Hypothalamus (tissue), 51 donors: ENCODE results near the gene NCOR2.

Experiments
- DNase-seq, 51 donors: peaks; one replicate each; lab custom pipeline; 2025; lab: John Stamatoyannopoulos, UW

The NCOR2 gene

DNA sequence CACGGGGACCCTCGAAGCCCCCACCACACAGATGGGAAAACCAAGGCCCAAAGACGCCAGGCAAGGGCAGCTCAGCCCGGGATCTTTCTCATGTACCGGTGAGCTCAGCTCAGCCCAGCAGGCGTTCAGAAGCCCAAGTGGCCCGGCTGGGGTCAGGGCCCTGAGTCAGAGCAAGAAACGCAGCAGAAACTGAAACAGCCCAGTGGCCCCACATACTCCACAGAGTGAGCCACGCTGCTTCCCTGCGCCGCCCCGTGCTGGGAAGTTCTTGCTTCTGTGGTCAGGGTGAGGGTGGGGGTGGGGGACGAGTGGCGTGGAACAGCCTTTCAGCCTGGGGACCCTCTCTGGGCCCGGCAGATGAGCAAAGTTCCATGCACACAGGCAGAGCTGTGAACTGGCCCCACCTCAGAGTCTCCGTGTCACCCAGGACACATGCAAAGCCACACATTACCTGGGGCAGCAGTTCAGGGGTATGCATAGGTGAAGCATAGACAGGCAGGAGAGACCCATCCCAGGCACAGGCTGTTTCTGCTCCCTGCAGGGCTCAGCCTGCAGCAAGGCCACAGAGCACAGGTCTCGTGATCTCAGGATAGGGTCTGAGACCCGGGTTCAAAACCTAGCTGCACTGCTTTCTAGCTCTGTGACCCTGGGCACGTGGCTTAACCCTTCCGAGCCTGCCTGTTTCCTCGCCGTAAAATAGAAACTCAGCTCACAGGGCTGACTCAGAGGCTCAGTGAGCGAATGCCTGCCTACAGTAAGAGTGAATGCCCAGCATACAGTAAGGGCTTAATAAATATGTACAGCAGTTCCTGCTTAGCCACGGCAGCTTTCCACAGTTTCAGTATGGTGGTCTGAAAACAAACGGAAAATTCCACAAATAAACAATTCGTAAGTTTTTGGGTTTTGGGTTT, 21.6 kb downstream of the NCOR2 start:
- peak in 1 of 51 donors; percentile 27 for DNase-seq

DNA sequence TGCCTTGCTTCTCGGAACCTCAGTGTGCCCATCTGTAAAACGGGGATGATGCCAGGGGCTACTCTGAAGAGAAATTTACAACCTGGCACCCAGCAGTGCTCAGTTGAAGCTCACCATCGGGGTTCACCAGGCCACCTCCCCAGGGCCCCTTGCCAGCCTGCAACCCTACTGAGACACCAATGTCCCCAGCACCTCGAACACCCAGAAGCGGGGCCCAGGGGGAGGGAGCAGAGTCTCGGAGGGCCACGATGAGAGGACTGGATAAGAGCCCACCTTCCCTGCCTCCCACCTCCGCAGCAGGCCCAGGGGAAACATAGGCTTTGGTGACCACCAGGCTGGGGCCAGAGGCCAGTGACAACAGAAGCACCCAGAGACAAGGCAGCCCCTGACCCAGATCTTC, 22.4 kb downstream of the NCOR2 start:
- no peak for DNase-seq

DNA sequence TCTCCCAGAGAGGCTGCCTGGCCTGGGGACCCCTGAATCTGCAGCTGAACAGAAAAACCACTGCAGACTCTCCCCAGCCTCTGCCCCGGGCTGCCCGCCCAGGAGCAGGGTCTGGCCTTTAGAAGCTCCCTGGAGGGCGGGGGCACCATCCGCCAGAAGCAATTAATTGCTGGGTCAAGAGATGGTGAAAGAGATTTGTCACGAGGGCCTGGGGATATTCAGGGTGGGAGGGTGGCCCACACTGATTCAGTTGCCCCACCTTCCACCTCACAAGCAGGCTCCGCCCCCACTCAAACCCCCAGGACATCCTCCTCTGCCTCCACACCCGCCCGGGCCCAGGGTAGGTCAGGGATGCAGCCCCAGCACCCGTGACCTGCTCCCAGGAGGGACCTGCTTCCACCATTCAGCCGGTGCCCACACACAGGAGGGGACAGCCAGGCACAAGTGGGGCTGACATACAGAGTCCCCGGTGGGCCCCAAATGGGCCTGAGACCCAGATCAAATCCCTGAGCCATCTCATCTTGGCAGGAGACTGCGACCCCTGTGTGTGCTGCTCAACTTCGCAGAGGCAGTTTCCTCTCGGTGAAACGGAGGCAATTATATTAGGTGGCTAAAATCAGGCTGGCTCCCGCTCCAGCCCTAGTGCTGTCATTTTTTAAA, 23.0 kb downstream of the NCOR2 start:
- no peak for DNase-seq

DNA sequence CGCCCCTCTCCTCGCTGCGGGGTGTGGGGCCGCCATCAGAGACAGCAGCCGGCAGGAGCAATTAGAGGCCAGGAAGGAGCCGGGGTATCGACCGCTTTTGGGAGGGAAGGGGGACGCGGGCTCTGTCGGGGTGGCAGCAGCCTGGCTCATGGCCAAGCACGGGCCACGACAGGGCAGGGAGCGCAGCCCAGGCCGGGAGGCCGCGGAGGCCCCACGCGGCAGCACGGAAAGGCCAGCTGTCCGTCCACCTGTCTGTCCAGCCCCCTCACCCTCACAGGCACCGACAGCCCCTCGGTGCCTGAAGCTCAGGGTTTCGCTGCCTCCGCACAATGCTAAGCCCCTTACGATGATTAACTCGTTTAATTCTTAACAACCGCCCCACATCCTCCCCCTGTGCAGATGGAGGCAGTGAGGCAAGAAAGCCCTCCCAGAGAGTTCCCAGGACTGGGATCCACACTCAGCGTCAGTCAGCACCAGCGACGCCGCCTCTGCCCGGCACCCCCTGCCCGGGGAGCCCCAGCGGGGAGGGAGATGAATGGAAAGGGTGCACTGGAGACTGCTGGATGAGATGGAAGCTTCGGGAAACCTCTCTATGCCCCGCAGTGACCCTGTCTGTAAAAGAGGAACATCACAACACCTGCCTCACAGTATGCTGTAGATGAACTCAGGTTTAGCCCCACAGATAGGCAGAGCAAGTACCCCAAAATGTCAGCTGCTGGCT, 23.7 kb downstream of the NCOR2 start:
- DNase-seq = peak in 3 of 51 donors; percentile 20 to 45 (median 35)

DNA sequence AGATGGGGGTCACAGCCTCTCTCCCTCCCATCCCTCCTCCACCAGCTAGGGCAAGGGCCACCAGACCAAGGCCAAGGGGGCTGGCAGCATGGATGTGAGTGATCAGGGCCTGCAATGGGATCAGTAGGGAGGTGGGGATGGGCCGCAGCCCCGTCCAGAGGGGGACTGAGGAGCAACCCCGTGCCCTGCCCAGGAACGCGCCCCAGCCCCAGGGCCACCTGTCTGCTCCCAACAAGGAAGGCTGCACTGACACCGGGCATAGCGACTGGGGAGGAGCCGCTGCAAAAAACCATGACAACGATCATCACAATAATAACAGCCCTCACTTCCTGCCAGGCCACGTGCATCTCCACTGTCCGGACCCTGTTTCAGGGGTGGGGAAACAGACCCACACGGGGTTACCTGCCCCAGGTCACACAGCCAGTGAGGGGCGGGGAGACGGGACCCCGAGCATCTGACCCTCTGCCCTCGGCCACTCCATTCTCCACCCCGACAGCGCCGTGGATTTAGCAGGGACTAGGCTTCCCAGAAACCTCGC, 24.3 kb downstream of the NCOR2 start:
- DNase-seq = peak in 1 of 51 donors; percentile 20

DNA sequence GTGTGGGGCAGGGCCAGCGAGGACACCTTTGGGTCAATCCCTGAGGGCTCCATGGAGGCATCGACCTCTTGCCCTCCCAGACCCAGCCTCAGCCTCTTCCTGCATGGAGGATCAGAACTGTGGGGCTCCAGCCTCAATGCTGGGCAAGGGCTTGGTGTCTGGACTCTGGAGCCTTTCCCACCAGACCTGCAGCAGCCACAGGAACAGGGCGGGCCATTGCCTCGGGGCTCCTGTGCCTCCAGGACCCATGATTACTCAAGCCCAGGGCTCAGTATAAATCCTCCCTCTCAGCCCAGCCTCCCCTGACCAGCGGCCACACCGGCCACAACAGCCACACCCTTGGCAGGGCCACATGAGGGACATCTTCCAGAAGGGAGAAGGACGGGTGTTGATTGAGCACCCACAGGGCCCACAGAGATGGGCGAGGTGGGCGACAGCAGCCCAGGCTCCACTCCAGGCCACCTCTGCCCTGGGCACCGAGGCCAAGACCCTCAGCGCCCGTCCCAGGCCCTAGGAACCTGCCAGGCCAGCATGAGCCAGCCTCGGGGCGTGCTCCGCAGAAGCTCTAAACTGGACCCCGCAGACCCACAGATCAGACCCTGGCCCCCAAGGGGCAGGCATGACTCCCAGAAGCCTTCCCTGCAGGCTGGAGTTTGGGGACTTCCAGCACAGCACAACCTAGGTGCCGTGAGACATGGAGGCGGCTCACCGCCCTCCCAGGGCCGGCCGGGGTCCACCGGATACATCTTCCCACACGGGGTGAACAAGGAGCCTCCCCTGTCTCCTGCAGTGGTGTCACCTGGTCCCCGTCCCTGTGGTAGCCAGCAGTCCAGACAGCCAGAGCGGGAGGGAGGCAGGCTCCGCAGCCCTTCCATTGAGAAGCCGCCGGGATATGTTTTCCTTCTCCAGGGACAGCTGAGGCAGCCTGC, 25.1 kb downstream of the NCOR2 start:
- DNase-seq = no peak

DNA sequence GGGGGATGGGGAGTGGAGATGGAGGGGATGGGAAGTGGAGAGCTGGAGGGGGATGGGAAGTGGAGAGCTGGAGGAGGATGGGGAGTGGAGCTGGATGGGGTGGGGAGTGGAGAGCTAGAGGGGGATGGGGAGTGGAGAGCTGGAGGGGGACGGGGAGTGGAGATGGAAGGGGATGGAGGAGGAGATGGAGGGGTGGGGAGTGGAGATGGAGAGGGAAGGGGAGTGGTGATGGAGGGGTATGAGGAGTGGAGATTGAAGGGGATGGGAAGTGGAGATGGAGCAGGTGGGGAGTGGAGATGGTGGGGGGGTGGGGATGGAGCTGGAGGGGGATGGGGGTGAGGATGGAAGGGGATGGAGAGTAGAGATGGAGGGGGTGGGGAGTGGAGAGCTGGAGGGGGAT, 26.1 kb downstream of the NCOR2 start:
- DNase-seq = no peak

DNA sequence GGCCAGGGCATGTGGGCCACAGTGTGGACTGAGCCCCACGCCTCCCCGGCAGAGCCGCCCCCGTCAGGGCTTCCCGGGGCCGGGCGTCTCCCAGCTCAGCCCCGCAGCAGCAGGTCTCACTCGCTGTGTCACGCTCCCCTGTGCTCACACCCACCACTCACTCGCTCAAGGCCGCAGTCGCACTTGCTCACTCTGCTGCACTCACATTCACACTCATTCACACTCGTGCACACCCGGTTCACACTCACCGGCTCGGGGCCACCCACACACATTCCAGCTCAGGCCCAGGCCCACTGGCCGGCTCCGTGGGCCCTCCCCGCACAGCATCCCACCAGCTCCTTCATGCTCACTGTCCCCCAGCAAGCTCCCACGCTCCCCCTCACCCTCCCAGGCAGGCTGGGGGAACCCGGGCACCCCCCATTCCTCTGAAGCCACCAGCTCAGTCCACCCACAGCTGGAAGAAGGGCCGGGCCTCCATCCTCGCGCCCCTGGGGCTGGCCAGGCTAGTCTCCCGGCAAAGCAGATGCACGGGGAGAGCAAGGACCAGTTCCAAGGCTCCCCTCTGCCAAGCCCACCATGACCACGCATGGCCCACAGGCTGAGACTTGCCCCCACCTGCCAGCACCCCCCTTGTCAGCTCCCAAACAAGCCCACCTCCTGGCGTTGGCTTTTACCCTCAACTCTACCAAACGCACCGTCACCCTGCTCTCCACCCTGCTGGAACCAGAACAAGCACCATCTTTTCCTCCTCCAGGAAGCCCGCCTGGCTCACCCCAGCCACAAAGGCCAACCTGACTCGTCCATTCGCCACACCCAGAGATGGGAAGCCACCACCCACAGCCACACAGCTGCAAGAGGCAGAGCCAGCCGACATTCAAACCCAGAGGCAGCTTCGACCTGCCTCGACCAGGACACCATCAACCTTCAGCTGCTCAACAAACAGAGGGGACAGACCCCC, 28.0 kb downstream of the NCOR2 start:
- no peak for DNase-seq

DNA sequence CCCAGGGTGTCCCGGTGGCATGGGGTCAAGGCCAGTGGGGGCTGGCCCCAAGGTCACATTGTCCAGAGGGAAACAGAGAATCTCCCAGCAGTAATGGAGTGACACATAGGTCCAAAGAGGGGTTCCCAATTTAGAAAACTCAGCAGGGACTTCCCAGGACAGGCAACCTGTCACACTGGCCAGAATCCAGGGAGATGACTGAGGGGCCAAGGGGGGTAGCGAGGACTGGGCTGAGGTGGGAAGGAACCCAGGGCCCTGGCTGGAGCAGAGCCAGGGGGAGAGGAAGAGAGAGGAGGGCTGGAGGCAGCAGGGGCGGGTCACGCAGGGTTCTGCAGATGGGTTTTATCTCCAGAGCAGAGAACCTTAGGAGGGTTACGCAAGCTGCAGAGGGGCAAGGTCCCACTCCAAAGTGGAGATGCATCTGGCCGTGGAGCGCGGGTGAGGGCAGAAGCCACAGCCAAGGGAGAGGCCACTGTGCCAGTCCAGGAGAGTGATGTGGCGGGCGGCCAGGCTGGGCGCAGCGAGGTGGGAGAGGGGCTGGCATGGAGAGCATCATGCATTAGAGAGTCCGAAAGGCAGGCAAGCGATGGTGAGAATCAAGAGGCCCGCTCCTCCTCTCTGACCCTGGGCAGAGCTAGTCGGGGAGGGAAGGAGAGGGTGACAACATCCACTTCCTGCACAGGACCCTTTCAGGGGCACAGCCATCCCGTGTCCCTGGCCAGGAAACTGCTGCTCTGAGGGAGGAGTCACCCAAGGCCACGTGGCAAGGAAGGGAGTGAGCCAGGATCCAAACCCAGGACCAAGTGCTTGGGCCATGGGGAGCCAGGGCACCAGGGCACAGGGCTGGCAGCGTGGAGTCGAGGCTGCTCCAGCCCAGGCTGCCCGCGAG, 29.0 kb downstream of the NCOR2 start:
- DNase-seq = no peak

DNA sequence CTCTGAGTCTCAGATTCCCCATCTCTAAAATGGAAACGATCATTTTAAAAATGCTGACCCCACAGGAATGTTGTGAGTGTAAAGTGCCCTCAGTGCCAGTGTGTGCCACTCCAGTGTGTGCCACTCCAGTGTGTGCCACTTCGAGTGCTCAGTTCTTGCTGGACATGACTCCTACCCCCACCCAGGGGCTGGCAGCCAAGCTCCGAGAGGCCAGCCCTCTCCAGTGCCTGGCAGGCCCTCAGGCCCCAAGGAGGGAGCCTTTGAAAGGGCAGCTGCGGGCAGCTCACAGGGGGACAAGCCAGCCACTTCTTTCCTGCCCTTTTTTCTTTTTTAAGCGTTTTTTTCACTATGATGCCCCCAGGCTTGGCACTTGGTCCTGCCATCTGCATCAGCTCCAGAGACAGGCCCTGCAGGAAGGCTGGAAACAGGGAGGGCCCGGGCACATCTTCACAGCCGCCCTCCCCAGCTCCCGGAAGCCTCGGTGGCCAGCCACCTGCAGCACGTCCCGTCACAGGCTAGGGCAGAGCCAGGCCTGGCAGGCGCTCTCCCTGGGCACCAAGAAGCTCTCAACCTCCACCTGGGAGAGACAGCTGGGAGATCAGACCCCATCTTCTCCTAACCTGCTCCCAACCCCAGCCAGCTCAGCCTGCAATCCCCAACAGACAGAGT, 29.8 kb downstream of the NCOR2 start:
- DNase-seq = peak in 40 of 51 donors; percentile 23 to 87 (median 68)

DNA sequence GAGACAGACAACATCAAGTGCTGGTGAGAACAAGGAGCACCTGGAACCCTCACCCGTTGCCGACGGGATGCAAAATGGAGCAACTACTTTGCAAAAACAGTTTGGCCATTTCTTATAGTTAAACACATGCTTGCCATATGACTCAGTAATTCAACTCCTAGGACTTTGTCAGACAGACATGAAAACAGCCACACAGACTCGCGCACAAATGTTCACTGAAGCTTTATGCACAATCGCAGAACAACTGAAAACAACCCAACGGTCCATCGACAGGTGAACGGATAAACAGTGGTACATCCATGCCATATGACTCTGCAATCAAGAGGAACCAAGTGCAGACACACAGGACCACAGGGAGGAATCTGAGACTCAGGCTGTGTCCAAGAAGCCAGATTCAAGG, 30.8 kb downstream of the NCOR2 start:
- DNase-seq = no peak

DNA sequence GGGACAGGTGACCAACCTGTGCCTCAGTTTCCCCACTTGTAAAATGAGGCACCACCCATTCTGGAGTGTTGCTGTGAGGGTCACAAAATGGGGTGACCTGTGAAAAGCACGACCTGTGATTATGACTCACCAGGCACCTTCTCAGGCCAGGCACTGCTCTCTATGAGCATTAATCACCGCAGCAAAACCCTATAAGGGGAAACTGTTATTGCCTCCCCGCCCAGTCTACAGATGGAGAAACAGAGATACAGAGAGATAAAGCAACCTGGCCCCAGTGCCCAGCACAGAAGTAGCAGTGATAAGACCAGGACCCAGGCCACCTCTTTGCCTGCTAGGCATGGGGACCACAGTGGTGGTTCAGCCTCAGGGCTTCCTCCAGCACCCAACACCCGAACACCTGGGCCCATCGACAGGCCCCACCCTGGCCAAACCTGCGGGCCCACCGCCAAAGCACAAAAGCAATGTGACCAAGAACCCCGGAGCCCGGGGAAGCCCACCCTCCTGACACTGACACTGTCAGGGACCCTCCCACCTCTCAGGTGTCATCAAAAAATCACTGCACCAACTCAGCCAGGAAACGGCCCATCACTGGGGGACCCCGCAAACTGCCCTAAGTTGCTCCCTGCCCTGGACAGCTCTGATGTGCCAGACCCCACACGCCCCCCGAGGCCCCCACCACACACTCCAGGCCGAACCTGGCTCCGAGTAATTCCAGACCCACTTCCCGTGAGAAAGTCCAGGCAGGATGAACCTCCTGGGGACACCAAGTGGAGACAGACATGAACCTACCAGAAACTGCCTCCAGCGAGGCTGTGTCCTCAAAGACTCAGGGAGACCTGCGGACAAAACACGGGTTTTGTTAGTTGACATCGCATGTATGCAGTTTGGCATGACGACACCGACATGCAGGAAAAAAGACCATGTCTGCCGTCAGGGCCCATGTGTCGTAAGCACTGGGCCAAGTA, 32.4 kb downstream of the NCOR2 start:
- no peak for DNase-seq

DNA sequence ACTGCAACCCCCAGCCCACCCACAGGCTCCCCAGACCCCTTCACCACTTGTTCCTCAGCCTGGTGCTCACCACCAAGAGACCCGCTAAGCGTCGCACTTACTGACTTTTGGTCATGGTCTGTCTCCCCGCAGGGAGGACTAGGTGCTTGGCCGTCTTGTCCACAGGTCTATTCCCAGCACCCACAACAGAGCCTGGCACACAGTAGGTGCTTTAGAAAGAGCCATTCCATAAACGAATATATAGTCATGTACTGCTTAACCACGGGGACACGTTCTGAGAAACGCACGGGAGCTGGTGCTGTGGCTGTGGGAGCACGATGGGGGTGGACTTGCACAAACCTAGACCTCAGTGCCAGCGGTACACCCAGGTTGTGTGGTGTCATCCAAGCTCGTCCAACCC, 34.0 kb downstream of the NCOR2 start:
- no peak for DNase-seq

DNA sequence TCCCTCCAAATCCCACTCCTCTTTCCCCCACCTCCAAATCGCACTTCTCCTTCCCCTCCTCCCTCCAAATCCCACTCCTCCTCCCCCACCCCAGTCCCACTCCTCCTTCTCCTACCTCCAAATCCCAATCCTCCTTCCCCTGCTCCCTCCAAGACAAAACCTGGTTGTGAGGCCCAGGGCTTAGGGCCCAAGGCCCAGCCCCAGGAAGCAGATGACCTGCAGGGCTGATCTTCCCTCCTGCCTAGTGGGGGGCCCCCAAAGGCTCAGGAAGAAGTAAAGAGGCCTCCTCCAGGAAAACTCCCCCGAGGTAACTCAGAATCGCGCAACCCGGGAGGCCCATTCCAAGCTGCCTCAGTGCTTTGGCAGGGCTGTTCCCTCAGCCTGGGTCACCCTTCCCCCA, 34.4 kb downstream of the NCOR2 start:
- no peak for DNase-seq

DNA sequence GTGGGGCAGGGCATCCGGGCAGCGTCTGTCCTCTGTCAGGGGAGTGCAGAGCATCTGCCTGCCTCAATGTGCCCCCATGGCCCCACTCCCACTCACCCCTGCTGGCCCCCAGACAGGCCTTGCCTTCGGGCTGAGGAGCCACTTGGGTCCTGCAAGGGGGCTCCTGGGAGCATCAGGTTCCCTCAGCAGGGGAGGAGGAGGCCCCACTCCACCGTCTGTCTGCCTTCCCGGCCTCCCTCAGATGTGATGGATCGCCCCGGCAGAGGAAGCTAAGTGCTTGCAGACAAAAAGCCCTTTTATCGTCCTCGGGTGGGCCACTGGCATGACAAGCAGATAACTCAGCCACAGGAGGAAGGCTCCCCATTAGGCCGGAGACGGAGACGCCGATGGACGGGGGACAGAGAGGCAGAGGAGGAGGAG, 35.1 kb downstream of the NCOR2 start:
- peak in 14 of 51 donors; percentile 14 to 53 (median 34) for DNase-seq

DNA sequence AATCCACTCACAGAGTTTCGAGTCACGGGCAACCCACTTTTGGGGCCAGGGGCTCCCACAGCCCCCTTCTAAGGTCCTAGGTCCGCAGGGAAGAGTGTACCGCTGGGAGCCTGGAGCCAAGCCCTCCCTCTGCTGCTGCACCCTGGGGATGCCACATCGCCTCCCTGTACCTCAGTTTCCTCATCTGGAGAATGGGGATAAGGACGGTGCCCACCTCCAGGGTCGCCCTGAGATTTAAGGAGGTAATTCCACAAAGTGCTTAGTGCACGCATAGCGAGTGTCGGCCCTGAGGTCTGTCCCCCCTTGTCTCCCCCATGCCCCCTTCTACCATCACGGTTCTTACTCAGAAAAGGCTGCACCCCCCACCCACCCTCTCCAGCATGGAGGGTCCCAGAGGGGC, 35.5 kb downstream of the NCOR2 start:
- no peak for DNase-seq
